Cardiac muscle cell (in vitro differentiated cells and primary cell): ENCODE data around the gene SNX25. TPM values are rescaled to one million over a fixed set of nuclear protein-coding genes. Genes with fewer than 3 reads are reported as not detected.

ENCODE experiments used
- DNase-seq, 2 donors: peaks; one replicate each; pipeline versions ENCODE4 v3.0.0 to v3.0.0-alpha.2; 2010 to 2017; ENCODE audit warnings: low read depth in 1 of 2, low spot score in 1 of 2
- H3K27ac ChIP-seq: fragments of 200-600 bp; sonication (generic); 2 replicates; pipeline ENCODE4 v1.5.1; 2016
- H3K27me3 ChIP-seq: fragments of 200-600 bp; sonication (generic); 2 replicates; pipeline ENCODE4 v1.6.0; 2016; ENCODE audit warnings: control low read depth
- H3K36me3 ChIP-seq: fragments of 200-600 bp; sonication (generic); 2 replicates; pipeline ENCODE4 v1.5.1; 2016; ENCODE audit warnings: control low read depth
- H3K4me1 ChIP-seq: fragments of 200-600 bp; sonication (generic); 2 replicates; pipeline ENCODE4 v1.8.1; 2017; ENCODE audit warnings: low read depth, mild to moderate bottlenecking, mixed run types
- H3K4me3 ChIP-seq: fragments of 200-600 bp; sonication (generic); 2 replicates; pipeline ENCODE4 v1.5.1; 2016; ENCODE audit warnings: mild to moderate bottlenecking
- H3K9me3 ChIP-seq: fragments of 200-600 bp; sonication (generic); 2 replicates; pipeline ENCODE4 v1.5.1; 2017; ENCODE audit warnings: low read depth, mild to moderate bottlenecking, control low read depth
- CTCF ChIP-seq: IDR thresholded peaks from 2 replicates; pipeline ENCODE4 v1.5.1; 2012; ENCODE audit warnings: low read depth, mild to moderate bottlenecking, low read length
- polyA plus RNA-seq: library from polyadenylated mRNA; unstranded; fragments of >200 nt; fragmentation: Nextera tagmentation; extraction: Ambion mirVana; gene quantifications from 2 replicates; pipeline ENCODE4 v1.2.1, GENCODE V29; 2016
- total RNA-seq: library from RNA; depleted of rRNA; stranded (reverse); fragments of >200 nt; gene quantifications from 2 replicates; pipeline ENCODE4 v1.2.3, GENCODE V29; 2016

The SNX25 gene
- total and polyA plus RNA-seq, 2 experiments from 2014 or later = 19.7 to 20.9 TPM

GRCh38 chr4:185244763-185245162 lies 35.4 kb downstream of the SNX25 start:
- H3K4me3 ChIP-seq = no peak overlapping the region
- TF ChIP-seq CTCF = no peak

GRCh38 chr4:185246453-185246852 lies 37.1 kb downstream of the SNX25 start:
- no peak for TF ChIP-seq CTCF
- no peak for DNase-seq
- H3K27ac ChIP-seq = no peak overlapping the region

More at GRCh38 chr4:185244763-185245162, 35.4 kb downstream of the SNX25 start:
- no peaks in the 10 kb centered on the region for H3K36me3 ChIP-seq
- H3K9me3 ChIP-seq = no peaks in the 10 kb centered on the region
- no peak overlapping the region for H3K27ac ChIP-seq
- DNase-seq = no peak
- H3K4me1 ChIP-seq = no peaks in the 10 kb centered on the region
- no peaks in the 10 kb centered on the region for H3K27me3 ChIP-seq

GRCh38 chr4:185247151-185247550 lies 37.8 kb downstream of the SNX25 start:
- no peaks in the 10 kb centered on the region for H3K36me3 ChIP-seq
- H3K9me3 ChIP-seq = no peaks in the 10 kb centered on the region
- no peaks in the 10 kb centered on the region for H3K27me3 ChIP-seq
- no peak overlapping the region for H3K4me3 ChIP-seq
- no peak for TF ChIP-seq CTCF
- DNase-seq = no peak
- H3K27ac ChIP-seq = no peak overlapping the region
- H3K4me1 ChIP-seq = no peaks in the 10 kb centered on the region

More at GRCh38 chr4:185246453-185246852, 37.1 kb downstream of the SNX25 start:
- no peaks in the 10 kb centered on the region for H3K27me3 ChIP-seq
- H3K36me3 ChIP-seq = no peaks in the 10 kb centered on the region
- H3K4me1 ChIP-seq = no peaks in the 10 kb centered on the region
- H3K4me3 ChIP-seq = no peak overlapping the region
- H3K9me3 ChIP-seq = no peaks in the 10 kb centered on the region

GRCh38 chr4:185248393-185249039 lies 39.1 kb downstream of the SNX25 start:
- TF ChIP-seq CTCF = no peak
- H3K4me3 ChIP-seq = no peak overlapping the region

GRCh38 chr4:185249105-185249504 lies 39.7 kb downstream of the SNX25 start:
- Histone ChIP-seq H3K4me3 (no peak overlapping the region), H3K9me3 (no peaks in the 10 kb centered on the region), H3K27me3 (no peaks in the 10 kb centered on the region), H3K4me1 (no peaks in the 10 kb centered on the region), H3K36me3 (no peaks in the 10 kb centered on the region), H3K27ac (no peak overlapping the region)
- TF ChIP-seq CTCF = no peak
- no peak for DNase-seq

More at GRCh38 chr4:185248393-185249039, 39.1 kb downstream of the SNX25 start:
- Histone ChIP-seq H3K9me3 (no peaks in the 10 kb centered on the region), H3K4me1 (no peaks in the 10 kb centered on the region), H3K36me3 (no peaks in the 10 kb centered on the region), H3K27ac (no peak overlapping the region), H3K27me3 (no peaks in the 10 kb centered on the region)
- DNase-seq = no peak
